Measurements from ENCODE around the gene POR.

GRCh38 chr7:75968561-75969001, 53.6 kb downstream of the POR start:
- TF ChIP-seq, protein P1, sequence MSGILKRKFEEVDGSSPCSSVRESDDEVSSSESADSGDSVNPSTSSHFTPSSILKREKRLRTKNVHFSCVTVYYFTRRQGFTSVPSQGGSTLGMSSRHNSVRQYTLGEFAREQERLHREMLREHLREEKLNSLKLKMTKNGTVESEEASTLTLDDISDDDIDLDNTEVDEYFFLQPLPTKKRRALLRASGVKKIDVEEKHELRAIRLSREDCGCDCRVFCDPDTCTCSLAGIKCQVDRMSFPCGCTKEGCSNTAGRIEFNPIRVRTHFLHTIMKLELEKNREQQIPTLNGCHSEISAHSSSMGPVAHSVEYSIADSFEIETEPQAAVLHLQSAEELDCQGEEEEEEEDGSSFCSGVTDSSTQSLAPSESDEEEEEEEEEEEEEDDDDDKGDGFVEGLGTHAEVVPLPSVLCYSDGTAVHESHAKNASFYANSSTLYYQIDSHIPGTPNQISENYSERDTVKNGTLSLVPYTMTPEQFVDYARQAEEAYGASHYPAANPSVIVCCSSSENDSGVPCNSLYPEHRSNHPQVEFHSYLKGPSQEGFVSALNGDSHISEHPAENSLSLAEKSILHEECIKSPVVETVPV (CRISPR knock-in tag; IDR thresholded peaks at IDR 0.05): no peak
- TF ChIP-seq PATZ1 (CRISPR knock-in tag; IDR thresholded peaks at IDR 0.05; ENCODE audit: borderline replicate concordance) (no peak), RARB (CRISPR knock-in tag; IDR thresholded peaks at IDR 0.05) (no peak), ESRRG (CRISPR knock-in tag; IDR thresholded peaks at IDR 0.05) (no peak), ZFP30 (CRISPR knock-in tag; IDR thresholded peaks at IDR 0.05) (no peak), ZNF70 (CRISPR knock-in tag; IDR thresholded peaks at IDR 0.05) (no peak), ARNTL (CRISPR knock-in tag; IDR thresholded peaks at IDR 0.05; ENCODE audit: borderline replicate concordance, low read depth) (no peak), GLIS3 (CRISPR knock-in tag; IDR thresholded peaks at IDR 0.05) (no peak), ZC3H10 (CRISPR knock-in tag; IDR thresholded peaks at IDR 0.05) (no peak), ISL1 (CRISPR knock-in tag; IDR thresholded peaks at IDR 0.05) (no peak), ZNF8 (CRISPR knock-in tag; IDR thresholded peaks at IDR 0.05) (no peak), ZFP3 (CRISPR knock-in tag; IDR thresholded peaks at IDR 0.05) (no peak), SNAI2 (CRISPR knock-in tag; IDR thresholded peaks at IDR 0.05) (no peak)
- TF ChIP-seq, protein P2, sequence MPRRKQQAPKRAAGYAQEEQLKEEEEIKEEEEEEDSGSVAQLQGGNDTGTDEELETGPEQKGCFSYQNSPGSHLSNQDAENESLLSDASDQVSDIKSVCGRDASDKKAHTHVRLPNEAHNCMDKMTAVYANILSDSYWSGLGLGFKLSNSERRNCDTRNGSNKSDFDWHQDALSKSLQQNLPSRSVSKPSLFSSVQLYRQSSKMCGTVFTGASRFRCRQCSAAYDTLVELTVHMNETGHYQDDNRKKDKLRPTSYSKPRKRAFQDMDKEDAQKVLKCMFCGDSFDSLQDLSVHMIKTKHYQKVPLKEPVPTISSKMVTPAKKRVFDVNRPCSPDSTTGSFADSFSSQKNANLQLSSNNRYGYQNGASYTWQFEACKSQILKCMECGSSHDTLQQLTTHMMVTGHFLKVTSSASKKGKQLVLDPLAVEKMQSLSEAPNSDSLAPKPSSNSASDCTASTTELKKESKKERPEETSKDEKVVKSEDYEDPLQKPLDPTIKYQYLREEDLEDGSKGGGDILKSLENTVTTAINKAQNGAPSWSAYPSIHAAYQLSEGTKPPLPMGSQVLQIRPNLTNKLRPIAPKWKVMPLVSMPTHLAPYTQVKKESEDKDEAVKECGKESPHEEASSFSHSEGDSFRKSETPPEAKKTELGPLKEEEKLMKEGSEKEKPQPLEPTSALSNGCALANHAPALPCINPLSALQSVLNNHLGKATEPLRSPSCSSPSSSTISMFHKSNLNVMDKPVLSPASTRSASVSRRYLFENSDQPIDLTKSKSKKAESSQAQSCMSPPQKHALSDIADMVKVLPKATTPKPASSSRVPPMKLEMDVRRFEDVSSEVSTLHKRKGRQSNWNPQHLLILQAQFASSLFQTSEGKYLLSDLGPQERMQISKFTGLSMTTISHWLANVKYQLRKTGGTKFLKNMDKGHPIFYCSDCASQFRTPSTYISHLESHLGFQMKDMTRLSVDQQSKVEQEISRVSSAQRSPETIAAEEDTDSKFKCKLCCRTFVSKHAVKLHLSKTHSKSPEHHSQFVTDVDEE (CRISPR knock-in tag; IDR thresholded peaks at IDR 0.05): no peak
